ENCODE data around the gene RAB31.

DNA sequence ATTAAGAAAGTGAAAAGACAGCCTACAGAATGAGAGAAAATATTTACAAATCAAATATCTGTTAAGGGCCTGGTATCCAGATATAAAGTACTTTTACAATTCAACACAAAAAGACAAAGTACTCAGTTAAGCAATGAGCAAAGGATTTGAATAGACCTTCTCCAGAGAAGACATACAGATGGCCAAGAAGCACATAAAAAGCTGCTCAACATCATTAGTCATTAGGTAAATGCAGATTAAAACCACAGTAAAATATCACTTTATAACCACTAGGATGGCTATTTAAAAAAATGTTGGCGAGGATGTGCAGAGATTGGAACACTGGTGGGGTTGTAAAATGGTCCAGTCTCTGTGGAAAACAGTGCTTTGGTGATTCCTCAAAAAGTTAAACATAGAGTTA, 38.9 kb downstream of the RAB31 start:
- TF ChIP-seq, protein P1, sequence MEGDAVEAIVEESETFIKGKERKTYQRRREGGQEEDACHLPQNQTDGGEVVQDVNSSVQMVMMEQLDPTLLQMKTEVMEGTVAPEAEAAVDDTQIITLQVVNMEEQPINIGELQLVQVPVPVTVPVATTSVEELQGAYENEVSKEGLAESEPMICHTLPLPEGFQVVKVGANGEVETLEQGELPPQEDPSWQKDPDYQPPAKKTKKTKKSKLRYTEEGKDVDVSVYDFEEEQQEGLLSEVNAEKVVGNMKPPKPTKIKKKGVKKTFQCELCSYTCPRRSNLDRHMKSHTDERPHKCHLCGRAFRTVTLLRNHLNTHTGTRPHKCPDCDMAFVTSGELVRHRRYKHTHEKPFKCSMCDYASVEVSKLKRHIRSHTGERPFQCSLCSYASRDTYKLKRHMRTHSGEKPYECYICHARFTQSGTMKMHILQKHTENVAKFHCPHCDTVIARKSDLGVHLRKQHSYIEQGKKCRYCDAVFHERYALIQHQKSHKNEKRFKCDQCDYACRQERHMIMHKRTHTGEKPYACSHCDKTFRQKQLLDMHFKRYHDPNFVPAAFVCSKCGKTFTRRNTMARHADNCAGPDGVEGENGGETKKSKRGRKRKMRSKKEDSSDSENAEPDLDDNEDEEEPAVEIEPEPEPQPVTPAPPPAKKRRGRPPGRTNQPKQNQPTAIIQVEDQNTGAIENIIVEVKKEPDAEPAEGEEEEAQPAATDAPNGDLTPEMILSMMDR (conservative IDR thresholded peaks at IDR 0.05 in 1 of 2, IDR thresholded peaks at IDR 0.05 in 1 of 2; ENCODE audit: extremely low read depth in 1 of 2, insufficient read depth in 1 of 2, low read depth in 1 of 2, low read length in 2 of 2) = no peak
- no peak for TF ChIP-seq EZH2 (IDR thresholded peaks at IDR 0.05; ENCODE audit: borderline replicate concordance, low read length)
